PC-3 (cell line): ENCODE data around the gene ZNF701.

Source experiments
- EZH2 ChIP-seq: fragments of 300-600 bp; sonication (generic); IDR thresholded peaks from one replicate; pipeline ENCODE4 v1.6.1; 2017; ENCODE audit warnings: antibody characterized with exemption, mild to moderate bottlenecking, low read length; ENCODE audit not compliant: unreplicated experiment
- TF ChIP-seq, protein P1 (sequence below): fragments of 300-600 bp; sonication (generic); conservative IDR thresholded peaks from 2 replicates; pipeline ENCODE4 v1.5.1; 2017; ENCODE audit warnings: antibody characterized with exemption, low read depth, mild to moderate bottlenecking, low read length

DNA sequence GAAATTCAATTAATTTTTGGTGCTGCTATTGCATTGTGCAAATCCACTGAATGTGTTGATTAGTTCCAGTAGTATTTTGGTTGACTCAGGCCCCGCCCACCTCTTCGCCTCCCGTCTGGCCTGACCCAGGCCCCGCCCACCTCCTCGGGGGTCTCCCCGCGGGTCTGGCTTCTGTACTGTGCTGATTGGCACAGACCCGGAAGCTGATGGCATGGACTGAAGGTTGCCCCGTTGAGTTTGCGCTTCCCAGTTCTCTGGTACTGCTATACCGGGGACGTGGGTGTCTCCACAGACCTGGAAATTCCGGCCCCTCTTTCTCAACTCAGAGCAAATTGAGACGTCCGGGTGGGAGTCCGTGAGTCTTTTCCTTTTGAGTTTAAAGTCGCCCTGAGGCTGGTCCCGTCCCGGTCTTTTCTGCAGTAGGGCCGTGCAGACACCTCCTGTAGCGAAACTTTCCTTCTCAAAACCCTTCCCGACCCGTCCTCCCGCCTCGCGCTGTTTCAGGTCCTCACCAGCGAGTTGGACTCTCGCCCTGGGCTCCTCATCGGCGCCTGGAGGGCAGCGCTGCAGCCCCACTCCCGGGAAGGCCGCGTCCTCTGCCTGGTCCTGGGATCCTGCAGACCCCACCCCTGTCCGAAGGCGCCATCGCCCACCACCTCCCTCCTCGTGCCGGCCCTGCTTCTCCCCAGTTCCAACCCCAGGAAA lies 14.8 kb downstream of the ZNF701 start:
- TF ChIP-seq, protein P1, sequence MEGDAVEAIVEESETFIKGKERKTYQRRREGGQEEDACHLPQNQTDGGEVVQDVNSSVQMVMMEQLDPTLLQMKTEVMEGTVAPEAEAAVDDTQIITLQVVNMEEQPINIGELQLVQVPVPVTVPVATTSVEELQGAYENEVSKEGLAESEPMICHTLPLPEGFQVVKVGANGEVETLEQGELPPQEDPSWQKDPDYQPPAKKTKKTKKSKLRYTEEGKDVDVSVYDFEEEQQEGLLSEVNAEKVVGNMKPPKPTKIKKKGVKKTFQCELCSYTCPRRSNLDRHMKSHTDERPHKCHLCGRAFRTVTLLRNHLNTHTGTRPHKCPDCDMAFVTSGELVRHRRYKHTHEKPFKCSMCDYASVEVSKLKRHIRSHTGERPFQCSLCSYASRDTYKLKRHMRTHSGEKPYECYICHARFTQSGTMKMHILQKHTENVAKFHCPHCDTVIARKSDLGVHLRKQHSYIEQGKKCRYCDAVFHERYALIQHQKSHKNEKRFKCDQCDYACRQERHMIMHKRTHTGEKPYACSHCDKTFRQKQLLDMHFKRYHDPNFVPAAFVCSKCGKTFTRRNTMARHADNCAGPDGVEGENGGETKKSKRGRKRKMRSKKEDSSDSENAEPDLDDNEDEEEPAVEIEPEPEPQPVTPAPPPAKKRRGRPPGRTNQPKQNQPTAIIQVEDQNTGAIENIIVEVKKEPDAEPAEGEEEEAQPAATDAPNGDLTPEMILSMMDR, result no peak
- no peak for TF ChIP-seq EZH2
